HT-29 (cell line): ENCODE measurements around the gene DNAJB14. TPM values are rescaled to one million over a fixed set of nuclear protein-coding genes. Genes with fewer than 3 reads are reported as not detected.

Source experiments
- DNase-seq: peaks from one replicate; pipeline ENCODE4 v3.0.0-alpha.2; 2015; ENCODE audit warnings: low spot score
- total RNA-seq: library from RNA; depleted of rRNA; stranded (reverse); fragments of >200 nt; shearing (Covaris generic); gene quantifications from 2 replicates; pipeline ENCODE4 v1.2.3, GENCODE V29; 2014

The DNAJB14 gene
- total RNA-seq, 1 experiment from 2014 or later, result 33.7 TPM

DNA sequence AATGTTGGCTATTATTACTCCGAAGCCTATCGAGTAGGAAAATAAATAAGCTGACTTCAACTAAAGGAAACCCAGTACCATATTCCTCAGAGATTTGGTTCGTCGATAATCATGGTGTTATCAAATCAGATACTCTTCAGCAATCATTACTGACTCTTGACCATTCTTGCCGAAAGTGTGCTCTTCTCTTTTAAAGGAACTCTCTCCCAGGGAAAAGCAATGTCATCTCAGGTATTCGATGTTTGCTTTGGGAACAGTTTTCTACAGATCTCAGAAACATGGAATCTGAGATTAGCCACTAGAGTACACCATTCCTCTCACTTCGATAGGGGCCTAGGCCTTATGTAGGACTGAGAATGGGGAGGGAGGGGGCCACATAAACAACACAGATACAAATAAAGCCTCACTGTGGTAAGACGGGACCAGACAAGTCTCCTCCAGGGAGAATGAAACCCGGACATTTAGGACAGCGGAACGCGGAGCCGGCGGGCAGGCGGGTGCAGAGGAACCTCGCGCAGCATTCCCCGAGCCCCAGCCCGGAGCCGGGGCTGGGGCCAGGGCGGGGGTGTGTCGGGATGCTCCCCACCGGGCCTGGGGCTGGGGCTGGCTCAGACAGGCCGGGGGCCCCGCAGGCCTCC lies 581 bp downstream of the DNAJB14 start:
- peak; percentile 48 for DNase-seq

DNA sequence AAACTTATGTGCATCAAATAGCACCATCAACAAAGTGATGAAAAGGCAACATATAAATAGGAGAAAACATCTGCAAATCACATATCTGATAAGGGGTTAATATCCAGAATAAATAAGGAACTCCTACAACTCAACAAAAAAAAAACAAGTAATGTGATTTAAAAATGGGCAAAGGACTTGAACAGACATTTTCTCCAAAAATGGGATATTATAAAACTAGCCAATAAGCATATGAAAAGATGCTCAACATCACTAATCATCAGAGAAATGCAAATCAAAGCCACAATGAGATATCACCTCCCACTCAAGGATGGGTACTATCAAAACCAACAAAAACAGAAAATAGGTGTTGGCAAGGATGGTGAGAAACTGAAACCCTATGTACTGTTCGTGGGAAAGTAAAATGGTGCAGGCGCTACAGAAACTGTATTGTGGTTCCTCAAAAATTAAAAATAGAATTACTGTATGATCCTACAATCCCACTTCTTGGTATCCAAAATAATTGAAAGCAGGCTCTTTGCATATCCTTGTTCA lies 2.4 kb downstream of the DNAJB14 start:
- DNase-seq, result no peak

DNA sequence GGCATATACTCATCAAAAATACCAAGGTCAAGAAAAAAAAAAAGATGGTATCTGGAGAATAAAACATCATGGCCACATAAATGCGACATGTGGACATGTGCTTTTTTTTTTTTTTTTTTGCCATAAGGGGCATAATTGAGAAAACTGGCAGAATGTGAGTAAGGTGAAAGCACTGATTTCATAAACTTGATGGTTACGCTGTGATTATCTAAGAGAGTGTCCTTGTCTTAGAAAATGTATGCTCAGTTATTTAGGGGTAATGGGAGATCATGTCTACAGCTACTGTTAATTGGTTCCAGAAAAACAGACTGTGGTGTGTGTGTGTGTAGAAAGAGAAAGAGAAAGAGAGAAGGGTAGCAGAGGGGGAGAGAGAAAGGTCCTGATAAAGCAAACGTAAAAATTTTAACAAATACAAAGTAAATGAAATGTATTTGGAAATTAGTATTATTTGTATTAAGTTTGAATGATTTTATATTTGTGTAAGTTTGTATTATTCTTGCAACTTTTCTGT lies 8.1 kb downstream of the DNAJB14 start:
- no peak for DNase-seq

DNA sequence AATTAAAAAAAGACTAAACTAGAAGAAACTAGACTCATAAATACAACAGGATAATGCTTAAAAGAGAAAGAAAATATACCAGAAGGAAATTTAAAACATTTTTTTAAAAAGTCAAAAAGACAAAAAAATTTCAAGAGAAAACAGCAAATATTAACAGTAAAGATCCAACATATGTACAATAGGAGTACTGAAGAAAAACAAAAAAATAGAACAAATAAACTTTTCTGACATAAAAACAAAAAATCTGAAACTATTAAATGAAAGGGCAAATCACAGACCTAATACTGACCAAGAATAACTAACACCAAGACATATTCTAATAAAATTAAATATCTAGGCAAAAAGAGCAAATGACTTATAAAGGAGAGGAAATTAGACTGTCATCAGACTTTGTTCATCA lies 11.5 kb downstream of the DNAJB14 start:
- DNase-seq, result no peak

DNA sequence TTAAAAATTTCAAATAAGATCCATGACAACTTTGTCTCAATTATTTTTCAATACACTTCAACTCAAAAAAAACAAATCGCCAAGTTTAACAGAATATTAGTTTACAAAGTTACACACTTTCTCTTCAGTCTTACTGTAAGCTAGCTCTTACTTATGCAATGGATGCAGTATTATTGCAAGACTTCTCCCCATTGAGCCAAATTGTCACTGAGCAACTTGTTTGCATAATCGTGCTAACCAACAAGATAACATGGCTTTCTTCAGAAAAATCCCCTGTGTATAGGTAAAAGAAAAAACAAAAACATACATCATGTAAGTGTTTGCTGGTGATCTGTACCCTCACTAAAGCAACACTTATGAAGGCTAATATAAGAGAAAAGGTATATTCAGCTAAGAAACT lies 18.9 kb downstream of the DNAJB14 start:
- no peak for DNase-seq

DNA sequence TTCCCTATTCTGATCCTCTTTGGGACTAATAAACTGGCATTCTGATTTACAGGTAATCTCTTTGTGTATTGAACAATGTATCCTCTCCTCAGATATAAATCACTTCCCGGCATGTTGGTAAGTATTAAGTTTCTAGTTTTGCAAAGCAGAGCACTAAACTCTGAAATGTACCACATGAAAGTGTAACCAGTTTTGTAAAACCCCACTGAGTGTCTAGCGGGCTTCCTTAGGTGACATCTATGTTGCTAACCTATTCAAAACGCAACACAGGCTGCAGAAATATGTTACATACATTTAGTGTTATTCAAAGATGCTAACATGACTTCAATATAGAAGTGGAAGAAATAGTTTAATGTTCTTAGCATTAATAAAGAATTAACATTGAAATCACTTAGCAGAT lies 25.2 kb downstream of the DNAJB14 start:
- no peak for DNase-seq

DNA sequence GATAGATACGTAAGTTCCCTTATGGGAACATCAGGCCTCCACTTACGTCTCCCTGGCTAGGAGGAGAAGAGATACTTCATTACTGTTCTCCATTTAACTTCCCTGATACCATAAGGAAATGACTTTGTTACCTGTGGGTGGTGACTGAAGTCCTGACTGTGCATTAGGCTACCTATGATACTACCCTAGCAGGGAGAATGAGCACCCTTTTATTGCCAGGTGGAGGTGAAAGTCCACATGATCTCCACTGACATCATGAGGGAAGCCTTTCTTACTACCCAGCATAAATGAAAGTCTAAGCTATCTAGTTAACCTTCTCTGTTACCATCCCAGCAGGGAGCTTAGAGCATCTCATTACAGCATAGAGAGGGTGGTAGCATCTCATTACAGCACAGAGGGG lies 27.8 kb downstream of the DNAJB14 start:
- peak; percentile 37 for DNase-seq

DNA sequence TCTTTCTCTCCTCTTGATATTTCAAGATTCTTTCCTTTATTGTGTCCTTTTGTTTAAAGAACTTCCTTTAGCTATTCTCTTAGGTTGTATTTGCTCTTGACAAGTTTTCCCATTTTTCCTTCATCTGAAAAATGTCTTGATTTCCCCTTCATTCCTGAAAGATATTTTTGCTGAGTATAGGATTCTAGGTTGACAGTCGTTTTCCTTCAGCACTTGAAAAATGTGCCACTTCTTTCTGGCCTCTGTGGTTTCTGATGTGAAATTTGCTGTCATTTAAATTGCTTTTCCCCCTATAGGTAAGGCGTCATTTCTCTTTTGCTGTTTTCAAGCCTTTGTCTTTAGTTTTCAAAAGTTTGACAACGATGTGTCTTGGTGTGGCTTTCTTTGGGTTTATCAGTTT lies 28.8 kb downstream of the DNAJB14 start:
- no peak for DNase-seq

DNA sequence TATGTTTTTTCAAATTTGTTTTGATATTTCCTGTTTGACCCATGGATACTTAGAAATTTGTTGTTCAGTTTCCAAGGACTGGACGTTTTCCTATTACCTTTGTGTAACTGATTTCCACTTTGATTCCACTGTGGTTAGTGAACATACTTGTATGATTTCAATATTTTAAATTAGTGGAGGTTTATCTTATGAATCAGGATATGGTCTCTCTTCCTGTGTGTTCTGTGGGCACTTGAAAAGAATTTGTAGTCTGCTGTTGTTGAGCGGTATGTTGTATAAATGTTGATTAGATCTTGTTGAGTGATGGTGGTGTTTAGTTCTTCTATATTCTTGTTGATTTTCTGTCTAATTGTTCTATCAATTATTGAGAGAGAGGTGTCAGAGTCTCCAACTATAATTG lies 31.0 kb downstream of the DNAJB14 start:
- DNase-seq, result no peak

DNA sequence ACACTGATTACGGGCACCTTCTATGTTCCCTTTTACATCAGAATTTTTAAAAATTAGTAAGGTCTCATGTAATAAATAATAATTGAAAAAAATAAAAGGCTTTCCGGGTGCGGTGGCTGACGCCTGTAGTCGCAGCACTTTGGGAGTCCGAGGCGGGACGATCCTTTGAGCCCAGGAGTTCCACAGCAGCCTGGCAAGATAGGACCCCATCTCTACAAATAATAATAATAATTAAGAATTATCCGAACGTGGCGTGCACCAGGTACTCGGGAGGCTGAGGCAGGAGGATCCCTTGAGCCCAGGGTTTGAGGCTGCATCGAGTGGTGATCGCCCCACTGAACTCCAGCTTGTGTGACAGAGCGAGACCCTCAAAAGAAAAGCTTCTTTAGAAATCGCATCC lies 51.4 kb downstream of the DNAJB14 start:
- DNase-seq, result no peak

DNA sequence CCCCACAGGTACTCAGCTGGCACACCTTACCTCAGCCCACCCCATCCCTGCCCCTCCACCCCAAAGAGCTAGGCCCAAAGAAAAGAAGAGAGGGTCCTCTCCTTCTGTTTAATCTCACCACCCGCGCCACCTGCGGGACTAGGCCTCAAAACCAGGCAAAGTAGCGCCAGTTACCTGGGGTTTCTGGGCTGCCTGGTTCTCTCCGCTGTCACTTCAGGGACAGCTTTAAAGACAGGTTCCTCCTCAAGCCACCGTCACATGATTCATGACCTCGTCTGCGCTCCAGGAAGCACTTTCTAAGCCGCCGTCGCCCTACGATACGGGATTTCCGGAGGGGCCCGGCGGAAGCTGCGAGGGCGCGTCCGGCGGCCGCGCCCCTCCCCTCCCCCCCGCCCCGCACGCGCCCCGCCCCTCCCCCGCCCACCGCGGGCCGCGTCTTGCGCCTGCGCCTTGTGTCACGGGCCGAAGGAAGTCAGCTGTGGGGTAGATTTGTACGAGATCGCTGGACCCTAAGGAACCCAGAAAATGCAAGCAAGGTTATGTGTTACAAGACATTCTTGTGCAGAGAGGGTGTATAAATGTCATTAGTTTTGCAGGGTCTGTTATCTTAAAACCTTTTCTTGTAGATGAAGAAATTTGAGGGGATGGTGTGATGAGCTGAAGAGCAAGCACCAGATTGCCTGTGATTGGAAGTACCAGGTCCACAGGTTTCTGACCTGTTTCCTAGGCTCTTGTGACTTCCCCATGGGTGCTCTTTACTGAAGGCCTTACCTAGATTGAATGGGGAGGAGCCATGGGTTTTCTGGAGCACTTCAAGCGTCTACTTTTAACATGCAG lies 52.0 kb downstream of the DNAJB14 start, which contains the start of gene LAMTOR3:
LAMTOR3 (minus strand) TSS at position 267 of the 837 bp plus-strand sequence. CDS start 464 bp downstream, outside the sequence.
- DNase-seq, result peak; percentile 85

DNA sequence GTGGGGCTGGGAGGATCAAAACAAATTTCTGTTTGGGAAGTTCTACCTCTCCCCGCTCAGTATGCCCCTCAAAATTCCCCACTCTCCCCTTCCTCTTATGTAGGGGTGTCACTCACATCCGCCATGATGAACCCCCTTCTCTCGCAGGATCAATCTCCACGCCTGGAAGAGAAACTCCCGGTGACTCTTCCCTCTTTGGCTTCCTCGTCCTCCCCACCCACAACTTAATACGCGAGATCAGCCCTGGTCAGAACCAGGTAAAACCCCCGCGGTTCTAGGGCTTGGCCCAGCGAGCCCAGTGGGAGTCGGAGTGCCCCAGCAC lies 52.6 kb downstream of the DNAJB14 start:
- DNase-seq, result no peak

DNA sequence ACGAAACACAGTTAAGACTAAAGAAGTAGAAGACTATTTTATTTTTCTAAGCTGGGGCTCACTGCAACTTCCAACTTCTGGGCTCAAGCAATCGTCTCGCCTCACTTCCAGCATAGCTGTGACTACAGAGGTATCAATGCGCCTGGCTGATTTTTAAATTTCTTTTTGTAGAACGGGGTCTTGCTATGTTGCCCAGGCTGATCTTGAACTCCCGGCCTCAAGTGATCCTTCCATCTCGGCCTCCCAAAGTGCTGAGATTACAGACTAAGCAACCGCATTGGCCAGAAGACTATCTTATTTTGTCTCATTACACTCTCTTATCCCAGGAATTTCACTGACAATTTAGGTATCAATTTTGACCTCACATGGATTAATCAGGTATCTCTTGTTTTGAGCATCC lies 53.4 kb downstream of the DNAJB14 start:
- no peak for DNase-seq

DNA sequence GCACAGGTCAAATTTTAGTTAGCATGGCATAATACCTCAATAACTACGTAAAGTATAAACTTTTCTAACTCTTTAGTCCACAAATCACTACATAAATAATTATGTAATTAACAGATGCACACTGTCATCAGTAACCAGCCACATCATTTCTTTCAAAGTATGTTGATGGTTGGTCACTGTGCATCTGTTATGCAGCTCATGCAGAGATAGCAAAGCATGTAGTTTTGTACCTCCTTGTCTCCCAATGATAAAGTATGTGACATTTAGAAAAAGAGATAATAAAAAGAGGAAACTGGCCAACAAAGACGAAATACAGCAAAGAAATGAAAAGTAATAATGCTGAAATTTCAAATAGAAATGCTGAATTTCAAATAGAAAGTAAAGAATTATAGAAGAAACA lies 55.1 kb downstream of the DNAJB14 start:
- no peak for DNase-seq

DNA sequence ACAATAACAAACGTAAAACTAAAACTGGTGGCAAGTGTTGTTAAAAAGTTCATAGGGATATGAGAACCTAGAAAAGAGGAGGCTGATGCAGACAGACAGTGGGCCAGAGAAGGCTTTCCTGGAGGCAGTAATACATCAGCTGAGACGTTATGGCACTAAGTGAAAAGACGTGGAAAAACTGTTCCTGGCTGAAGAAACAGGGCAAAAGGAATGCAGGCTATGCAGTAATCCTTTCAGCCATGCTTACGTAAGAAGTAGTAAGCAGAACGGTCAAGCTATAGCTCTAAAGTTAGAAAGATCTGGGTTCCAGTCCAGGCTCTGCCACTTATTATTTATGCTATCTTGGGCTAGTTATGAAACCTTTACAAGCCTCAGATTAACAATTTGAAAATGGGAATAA lies 58.6 kb downstream of the DNAJB14 start:
- DNase-seq, result no peak

DNA sequence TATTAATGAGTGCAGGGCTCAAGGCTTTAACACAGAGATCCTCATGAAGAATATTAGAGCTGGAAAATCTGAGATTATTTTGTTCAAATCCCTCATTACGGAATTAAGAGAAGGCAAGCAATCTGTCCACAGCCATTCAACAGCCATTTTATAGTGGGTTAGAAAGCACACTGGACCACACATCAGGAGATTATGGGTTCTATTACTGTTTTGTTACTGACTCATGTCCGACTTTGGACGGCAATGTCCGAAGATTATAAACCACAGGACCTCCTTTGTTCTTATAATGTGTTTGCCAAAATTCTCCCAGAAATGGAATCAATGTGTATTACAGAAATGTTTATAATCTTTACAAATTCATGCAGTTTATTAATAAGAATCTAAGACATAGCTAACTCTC lies 60.3 kb downstream of the DNAJB14 start:
- DNase-seq, result no peak

DNA sequence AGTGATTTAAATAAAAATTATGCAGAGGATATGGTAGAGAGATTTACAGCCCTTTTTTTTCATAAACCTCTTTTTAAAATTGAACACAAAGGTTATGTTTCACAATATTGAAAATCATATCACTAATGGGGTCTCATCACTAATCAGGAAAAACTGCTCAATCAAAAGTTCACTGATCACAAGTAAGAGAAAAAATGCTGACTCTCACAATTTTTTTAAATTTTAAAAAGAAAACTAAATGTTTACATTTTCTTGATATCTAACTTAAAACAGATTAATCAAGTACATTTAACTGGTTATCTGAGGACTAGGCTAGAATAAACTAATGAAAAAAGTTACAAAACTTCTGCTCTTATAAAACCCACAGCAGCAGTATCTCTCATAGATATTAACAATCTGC lies 60.7 kb downstream of the DNAJB14 start:
- no peak for DNase-seq

DNA sequence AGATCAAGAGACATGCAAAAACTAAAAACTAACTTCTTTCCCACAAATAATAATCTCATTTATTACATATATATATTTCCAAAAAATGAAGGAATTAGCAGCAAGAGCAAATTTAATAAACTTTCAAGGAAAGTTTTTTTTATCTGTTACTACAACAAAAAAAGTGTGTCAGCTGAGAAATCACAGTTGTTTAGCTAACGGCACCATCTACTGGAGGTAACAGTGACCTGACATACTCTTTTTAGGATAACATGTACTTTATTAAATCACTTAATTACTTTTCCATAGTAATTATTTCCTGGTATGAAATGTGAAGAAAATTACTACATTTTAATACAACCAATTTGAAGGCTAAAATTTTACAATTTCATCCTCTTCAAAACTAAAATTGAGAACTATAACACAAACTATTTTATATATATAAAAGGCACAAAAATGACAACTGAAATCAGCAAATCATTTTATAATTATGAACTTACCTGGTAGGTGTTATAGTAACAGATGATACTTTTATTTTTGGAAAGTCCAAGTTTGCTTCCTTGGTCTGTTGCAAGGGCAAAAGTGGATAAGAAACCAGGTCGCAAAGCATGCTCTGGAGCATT lies 61.3 kb downstream of the DNAJB14 start:
- peak; percentile 58 for DNase-seq

DNA sequence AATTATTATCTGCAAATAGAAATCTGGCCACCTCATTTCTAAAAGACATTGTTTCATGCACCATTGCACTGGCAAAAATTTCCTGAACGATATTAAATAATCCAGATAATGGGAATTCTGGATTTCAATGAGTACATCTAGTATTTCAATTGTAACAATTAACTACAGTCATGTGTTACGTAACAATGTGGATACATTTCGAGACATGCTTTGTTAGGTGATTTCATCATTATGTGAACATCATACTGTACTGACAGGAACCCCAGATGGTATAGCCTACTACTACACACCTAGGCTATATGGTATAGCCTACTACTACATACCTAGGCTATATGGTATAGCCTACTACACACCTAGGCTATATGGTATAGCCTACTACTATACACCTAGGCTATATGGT lies 67.0 kb downstream of the DNAJB14 start:
- DNase-seq, result no peak

DNA sequence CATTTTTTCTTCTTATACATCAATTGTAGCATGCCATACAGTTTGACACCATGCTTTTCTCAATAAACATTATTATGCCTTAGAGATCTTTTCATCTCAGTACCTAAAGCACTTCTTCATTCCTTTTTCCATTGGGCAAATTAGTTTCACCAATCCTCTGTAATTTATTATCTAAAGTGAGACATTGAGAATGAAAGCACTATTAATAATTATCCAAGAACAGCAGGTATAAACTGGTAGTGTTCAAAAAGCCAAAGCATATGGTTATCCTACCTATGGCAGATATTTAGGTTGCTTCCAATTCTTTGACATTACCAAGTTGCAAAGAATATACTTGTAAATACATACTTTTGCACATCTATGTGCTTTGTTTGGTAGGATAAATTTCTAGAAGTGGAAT lies 67.8 kb downstream of the DNAJB14 start:
- DNase-seq, result no peak

DNA sequence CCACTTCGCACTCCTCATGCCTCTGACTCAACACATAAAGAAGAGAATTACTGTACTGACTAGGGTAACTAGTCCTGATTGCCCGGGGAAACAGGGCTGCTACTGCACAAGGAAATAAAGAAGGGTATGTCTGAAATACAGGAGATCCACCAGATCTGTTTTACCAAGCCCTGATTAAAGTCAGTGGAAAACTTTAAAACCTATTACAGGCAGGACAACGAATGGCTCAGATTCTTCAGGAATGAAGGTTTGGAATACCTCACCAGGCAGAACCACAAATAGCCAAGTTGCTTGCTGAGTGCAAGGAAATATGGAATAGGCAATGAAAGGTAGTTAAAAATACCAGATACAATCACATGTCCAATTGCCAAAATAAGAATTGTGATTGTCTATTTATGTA lies 69.5 kb downstream of the DNAJB14 start:
- no peak for DNase-seq

DNA sequence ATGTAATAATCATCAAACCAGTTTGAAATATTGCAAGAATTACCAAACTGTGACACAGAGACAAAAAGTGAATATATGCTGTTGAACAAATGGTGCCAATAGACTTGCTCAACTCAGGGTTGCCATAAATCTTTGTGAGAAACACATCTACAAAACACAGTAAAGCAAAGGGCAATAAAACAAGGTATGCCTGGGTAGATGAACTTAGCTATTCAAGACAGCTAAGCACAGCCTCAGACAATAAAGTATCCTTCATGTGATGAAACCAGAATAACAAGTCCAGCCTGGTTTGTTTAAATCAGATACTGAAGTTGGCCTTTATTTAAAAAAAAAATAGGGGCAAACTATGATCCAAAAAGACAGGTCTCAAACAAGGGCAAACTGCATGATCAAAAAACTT lies 71.3 kb downstream of the DNAJB14 start:
- peak; percentile 8 for DNase-seq
